Activated CD8-positive, alpha-beta T cell treated with anti-CD3 and anti-CD28 coated beads, Interleukin-2, amount 10 ng/mL, durations not matched to agents 7 days and 5 days (primary cell): Measurements from ENCODE around the gene RAD51B. TPM values are rescaled to one million over a fixed set of nuclear protein-coding genes. Genes with fewer than 3 reads are reported as not detected.

Source experiments
- ATAC-seq: fragments of 150-1000 bp; cut with Tn5 transposase; one replicate; pipeline ENCODE4 v1.10.0; 2021; ENCODE audit warnings: moderate library complexity
- CTCF ChIA-PET: fragments of 350-600 bp; sonication (Branson Sonifier 250); formaldehyde crosslinking; loops from one replicate; lab custom pipeline; 2021; ENCODE audit warnings: antibody characterized with exemption; lab: Charles Lee
- POLR2A ChIA-PET: fragments of 350-600 bp; sonication (Branson Sonifier 250); formaldehyde crosslinking; loops from one replicate; lab custom pipeline; 2021; ENCODE audit warnings: antibody characterized with exemption; lab: Charles Lee
- DNase-seq: peaks from one replicate; pipeline ENCODE4 v3.0.0-alpha.2; 2020
- H3K27ac Mint-ChIP-seq: one replicate; pipeline ENCODE4 v1.8.0; 2021; ENCODE audit warnings: mild to moderate bottlenecking, mixed read lengths
- H3K27me3 Mint-ChIP-seq: one replicate; pipeline ENCODE4 v1.8.0; 2021; ENCODE audit warnings: low read depth, mixed read lengths
- H3K36me3 Mint-ChIP-seq: one replicate; pipeline ENCODE4 v1.8.0; 2021; ENCODE audit warnings: low read depth, mixed read lengths
- H3K4me1 Mint-ChIP-seq: one replicate; pipeline ENCODE4 v1.8.0; 2021; ENCODE audit warnings: low read depth, mixed read lengths
- H3K4me3 Mint-ChIP-seq: one replicate; pipeline ENCODE4 v1.8.0; 2021; ENCODE audit warnings: mild to moderate bottlenecking, mixed read lengths
- H3K9me3 Mint-ChIP-seq: one replicate; pipeline ENCODE4 v1.8.0; 2022; ENCODE audit warnings: mixed read lengths; ENCODE audit not compliant: insufficient read depth
- total RNA-seq, 2 experiments: library from RNA; stranded (reverse); gene quantifications; one replicate each; pipeline ENCODE4 v1.2.3, GENCODE V29; 2021

RAD51B gene
- total RNA-seq, 2 experiments from 2014 or later = 34.1 to 38.8 TPM

DNA sequence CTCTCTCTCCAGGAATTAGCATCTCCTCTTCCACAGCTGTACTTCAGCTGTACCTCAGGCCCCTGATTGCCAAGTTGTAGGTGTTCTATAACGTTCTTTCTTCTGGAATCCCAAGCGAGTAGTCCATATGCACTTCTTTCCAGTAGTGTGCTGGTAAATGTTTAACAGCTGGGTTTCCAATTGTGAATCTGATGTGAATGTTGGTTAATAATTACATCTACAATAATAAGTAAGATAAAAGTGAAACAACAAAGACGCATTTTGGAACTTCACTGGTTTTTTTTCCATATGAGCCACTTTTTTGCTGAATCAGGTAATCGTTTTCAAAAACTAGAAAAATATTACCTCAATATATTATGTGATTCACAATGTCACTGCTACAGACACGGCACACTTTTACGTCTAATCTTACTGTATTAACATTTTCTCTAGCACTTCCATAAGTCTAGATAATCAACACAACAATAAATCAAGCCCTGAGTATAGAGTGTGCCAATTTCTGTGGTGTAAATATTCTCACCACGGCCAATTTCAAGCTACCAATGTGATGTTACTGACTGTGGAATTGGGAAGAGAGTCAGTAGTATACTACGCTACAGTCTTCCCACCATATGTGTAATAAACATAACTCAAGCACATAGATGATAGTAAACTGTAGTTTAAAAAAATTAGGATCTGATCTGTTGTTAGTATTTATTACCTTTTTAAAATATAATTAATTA lies 860.3 kb downstream of the RAD51B start:
- DNase-seq (no peak), ATAC-seq (no peak)
- POLR2A ChIA-PET = interaction anchor here (0.7 kb wide), 1 partner anchor 101 kb away, joined by 3 read pairs; no protein-coding TSS in a partner anchor
- no peaks in the 10 kb centered on the region for H3K27me3 Mint-ChIP-seq
- CTCF ChIA-PET = interaction anchor here (0.6 to 1.0 kb wide), 2 partner anchors 16 to 109 kb away, joined by 3 to 4 read pairs; no protein-coding TSS in a partner anchor
- peaks cover 49% of the 10 kb centered on the region for H3K4me1 Mint-ChIP-seq
- H3K27ac Mint-ChIP-seq = no peak overlapping the region
- no peaks in the 10 kb centered on the region for H3K36me3 Mint-ChIP-seq
- no peaks in the 10 kb centered on the region for H3K9me3 Mint-ChIP-seq
- H3K4me3 Mint-ChIP-seq = no peak overlapping the region

DNA sequence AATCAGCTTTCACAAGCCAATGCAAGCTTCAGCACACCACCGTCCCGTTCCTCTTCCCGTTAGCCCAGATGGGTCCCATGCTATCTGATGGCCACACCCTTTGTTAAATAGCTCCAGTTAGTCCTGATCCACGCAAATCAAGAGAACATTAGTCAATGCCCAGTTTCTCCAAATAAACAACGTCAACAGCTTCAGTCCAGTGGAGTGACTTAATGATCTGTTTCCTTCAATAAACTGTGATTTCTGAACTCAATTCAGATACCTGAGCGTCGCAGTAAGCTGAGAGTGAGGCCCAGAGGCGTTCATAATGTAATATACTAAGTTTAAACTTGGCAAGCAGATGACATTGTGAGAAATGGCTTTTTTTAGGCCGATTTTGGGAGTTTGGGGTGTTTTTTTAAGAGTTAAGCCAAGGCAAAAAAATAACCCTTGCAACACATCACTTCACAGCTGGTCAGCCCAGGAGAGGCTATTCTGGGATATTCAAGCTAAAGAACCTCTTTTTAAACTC lies 861.0 kb downstream of the RAD51B start:
- Mint-ChIP-seq H3K9me3 (no peaks in the 10 kb centered on the region), H3K27me3 (no peaks in the 10 kb centered on the region), H3K4me1 (peaks cover 56% of the 10 kb centered on the region), H3K4me3 (no peak overlapping the region), H3K27ac (no peak overlapping the region), H3K36me3 (no peaks in the 10 kb centered on the region)
- POLR2A ChIA-PET = interaction anchor here (0.7 kb wide), 1 partner anchor 100 kb away, joined by 3 read pairs; no protein-coding TSS in a partner anchor
- ATAC-seq (no peak), DNase-seq (no peak)
- CTCF ChIA-PET = interaction anchor here (0.6 to 1.0 kb wide), 2 partner anchors 17 to 109 kb away, joined by 3 to 4 read pairs; no protein-coding TSS in a partner anchor

DNA sequence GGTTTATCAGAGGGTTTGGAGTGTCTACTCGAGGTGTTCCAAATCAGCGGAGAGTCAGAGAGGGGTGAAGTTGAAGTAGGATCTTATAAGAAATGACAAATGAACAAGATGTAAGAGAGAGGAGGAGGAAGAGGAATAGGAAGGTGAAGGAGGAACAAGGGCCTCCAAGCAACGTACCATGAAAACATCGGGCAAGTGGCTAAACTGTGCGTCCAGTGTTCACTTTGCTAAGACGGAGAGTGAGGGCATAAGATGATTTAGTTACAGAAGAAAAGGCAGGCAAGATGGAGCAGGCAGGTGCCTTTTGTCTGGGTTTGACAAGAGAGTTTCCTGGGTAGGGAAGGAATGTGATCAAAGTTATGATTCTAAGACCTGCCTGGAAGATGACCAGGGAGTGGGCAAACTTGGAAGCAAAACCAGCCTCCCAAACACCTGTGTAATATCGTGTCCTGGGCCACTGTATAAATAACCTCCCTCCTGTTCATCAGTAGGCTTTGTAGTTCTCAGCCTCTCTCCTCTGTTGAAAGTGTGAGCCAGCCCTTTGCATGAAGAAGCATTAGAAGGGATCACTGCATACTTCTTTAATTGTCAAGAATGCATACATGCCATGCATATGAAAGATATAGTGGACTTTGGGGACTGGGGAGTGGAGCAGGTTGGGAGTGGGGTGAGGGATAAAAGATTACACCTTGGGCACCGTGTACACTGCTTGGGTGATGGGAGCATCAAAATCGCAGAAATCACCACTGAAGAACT lies 861.9 kb downstream of the RAD51B start:
- H3K4me3 Mint-ChIP-seq = no peak overlapping the region
- peaks cover 65% of the 10 kb centered on the region for H3K4me1 Mint-ChIP-seq
- ChIA-PET POLR2A (no interaction called here), CTCF (no interaction called here)
- ATAC-seq = no peak
- no peak for DNase-seq
- H3K27me3 Mint-ChIP-seq = no peaks in the 10 kb centered on the region
- no peak overlapping the region for H3K27ac Mint-ChIP-seq
- H3K9me3 Mint-ChIP-seq = no peaks in the 10 kb centered on the region
- H3K36me3 Mint-ChIP-seq = no peaks in the 10 kb centered on the region

DNA sequence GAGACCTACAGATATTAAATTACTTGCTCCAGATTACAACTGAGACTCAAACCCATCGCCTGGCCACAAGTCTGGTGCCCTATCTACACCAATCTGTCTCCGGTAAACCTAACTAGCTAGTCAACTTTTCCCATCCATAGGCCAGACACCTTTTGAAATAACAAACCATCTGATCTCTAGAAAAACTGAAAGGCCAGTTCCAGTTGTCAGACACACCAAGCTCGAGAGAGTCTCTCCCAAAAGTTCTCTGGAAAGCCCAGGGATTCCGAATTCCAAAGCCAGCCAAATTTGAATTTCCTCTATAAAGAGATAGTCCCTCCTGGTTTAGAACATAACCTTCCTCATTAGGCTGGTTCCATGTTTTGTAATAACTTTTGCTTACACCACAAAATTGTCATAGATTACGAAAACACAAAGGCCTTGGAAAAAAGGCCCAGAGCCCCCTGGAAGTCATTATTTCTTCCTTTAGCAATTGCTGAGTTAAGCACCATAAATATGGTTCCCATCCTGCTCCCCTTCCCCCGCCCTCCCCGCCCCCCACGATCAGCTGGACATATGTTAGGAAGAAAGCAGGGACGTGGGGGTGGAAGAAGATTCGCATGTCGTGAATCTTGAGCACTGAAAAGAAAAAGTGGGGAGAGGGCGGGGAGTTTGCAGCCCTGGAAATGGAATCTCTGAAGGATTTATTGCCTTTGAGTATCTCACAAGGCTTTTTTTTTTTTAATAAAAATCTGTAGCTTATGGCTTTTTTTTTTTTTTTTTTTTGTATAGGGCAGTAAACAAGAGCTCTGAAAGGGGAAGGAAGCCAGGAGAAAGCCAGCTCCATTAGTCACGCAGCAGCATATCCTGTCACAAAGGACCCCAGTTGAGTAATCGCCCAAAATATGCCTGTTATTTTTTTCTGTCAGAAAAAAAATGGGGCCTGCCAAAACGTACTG lies 862.9 kb downstream of the RAD51B start:
- Mint-ChIP-seq H3K9me3 (no peaks in the 10 kb centered on the region), H3K36me3 (no peaks in the 10 kb centered on the region), H3K27ac (peak overlapping the region; percentile 83), H3K27me3 (no peaks in the 10 kb centered on the region), H3K4me3 (no peak overlapping the region), H3K4me1 (peaks cover 63% of the 10 kb centered on the region)
- no peak for ATAC-seq
- ChIA-PET CTCF (interaction anchor here (0.7 to 1.8 kb wide), 13 partner anchors 15 to 749 kb away, joined by 3 to 13 read pairs (median 3); no protein-coding TSS in a partner anchor), POLR2A (interaction anchor here (0.6 to 1.1 kb wide), 2 partner anchors 111 to 140 kb away, joined by 3 read pairs; partner anchors contain the start of gene ZFP36L1)
- DNase-seq = peak; percentile 52

DNA sequence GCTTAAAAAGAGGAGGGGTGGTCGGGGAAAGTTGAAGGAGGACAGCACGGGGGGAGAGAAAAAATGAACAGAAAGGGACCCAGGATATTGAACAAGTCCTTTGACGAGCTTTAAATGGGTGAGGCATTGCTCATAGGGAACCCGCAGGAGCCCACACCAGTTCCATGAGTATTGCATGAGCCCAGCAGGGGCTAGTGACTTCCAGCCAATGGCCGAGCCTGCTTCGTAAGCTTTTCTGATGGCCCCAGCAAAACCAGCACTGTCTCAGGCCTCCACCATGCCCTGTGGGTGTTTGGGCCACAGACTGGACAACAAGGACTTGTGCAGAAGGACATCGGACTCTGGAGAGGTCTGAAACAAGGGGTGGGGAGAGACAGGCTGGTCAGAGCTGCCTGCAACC lies 863.7 kb downstream of the RAD51B start:
- no peak overlapping the region for H3K4me3 Mint-ChIP-seq

DNA sequence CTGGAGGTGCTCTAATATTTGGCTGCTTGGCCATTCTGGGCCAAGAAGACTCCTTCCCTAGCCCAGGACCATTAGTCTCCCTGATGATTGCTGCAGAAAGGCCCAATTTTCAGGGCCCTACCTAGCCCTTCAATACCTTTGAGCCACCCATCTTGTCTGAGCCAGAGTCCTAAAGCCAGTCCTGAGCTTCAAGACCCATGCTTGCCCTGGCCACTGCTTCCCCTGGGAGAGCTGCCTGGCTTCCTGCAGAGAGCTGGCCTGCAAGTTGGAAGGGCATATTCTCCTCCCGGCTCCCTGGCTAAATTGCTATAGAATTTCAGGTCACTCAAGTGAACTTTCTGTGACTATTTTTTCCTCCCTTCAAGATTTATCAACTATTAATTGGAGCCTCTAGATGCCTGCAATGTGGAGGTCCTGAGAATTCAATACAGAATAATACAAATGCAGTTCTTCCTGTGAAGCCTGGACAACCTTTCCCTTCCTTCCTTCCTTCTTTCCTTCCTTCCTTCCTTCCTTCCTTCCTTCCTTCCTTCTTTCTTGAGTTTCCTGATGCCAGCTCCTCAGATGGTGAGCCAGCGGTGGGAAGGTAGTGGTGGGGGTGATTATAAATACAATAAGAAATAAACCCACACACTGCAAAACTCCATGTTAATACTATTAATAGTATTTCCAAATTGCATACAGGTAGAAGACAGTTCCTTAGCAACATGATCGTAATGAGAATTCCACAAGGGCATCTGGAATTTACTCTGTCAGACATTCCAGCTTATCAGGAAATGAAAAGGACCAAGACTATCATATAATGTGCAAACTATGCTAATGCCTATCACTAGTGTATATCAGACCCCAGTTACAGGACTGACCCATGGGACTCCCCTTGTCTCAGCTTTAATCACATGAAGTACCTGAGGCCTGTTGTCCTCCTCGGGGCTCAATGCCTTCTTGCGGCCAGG lies 865.2 kb downstream of the RAD51B start:
- Mint-ChIP-seq H3K36me3 (no peaks in the 10 kb centered on the region), H3K4me3 (peak overlapping the region; percentile 17), H3K27me3 (peaks cover 6% of the 10 kb centered on the region), H3K9me3 (no peaks in the 10 kb centered on the region), H3K4me1 (peaks cover 55% of the 10 kb centered on the region), H3K27ac (peak overlapping the region; percentile 88)
- ATAC-seq (no peak), DNase-seq (no peak)
- CTCF ChIA-PET = interaction anchor here (0.7 to 2.2 kb wide), 10 partner anchors 10 to 433 kb away, joined by 3 to 13 read pairs (median 5); no protein-coding TSS in a partner anchor
- POLR2A ChIA-PET = interaction anchor here (0.6 to 2.5 kb wide), 8 partner anchors 10 to 132 kb away, joined by 3 to 26 read pairs (median 6); partner anchors contain the start of gene ZFP36L1

More for the DNA sequence above, 863.7 kb downstream of the RAD51B start:
- ChIA-PET CTCF (interaction anchor here (0.7 to 1.8 kb wide), 12 partner anchors 16 to 750 kb away, joined by 3 to 13 read pairs (median 3); no protein-coding TSS in a partner anchor), POLR2A (interaction anchor here (0.6 to 1.1 kb wide), 2 partner anchors 110 to 139 kb away, joined by 3 read pairs; partner anchors contain the start of gene ZFP36L1)
- ATAC-seq (no peak), DNase-seq (no peak)
- Mint-ChIP-seq H3K27ac (peak overlapping the region; percentile 83), H3K9me3 (no peaks in the 10 kb centered on the region), H3K4me1 (peaks cover 56% of the 10 kb centered on the region), H3K36me3 (no peaks in the 10 kb centered on the region), H3K27me3 (no peaks in the 10 kb centered on the region)

DNA sequence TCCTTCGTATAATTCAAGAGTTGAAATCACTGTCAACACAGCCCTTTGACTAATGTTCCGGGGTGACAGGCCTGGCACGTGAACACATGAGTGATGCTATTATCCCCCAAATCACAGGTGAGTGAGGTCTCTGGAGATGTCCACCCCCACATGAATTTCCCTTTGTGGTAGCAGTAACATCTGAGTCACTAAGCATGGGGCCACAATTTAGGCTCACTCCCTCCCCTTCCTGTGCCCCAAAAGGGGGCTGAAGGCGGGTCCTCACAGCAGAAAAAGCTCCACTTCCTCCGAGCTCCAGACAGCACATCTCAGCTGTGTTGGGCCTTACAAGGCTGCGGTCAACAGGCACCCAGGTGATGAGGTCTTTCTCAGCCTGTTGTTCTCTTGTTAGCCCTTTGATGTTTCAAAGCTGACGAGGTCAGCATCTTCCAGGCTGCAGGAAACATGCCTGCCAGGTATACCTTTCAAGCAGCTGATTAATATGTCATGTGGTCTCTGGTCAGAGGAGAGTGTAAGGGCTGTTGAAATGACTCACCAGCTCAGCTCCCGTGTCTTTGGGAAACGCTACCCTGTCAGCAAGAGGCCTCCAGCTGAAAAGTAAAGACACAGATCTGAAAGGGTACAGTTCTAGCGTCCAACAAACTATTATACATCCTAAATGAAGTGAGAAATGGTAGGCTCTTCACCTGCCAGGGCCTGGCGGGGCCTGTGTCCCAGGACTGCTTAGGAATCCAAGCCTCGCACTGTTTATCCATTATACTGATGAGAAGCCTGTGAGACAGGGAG lies 866.0 kb downstream of the RAD51B start:
- peaks cover 6% of the 10 kb centered on the region for H3K27me3 Mint-ChIP-seq
- POLR2A ChIA-PET = interaction anchor here (1.3 to 2.5 kb wide), 7 partner anchors 9 to 131 kb away, joined by 3 to 26 read pairs (median 8); partner anchors contain the start of gene ZFP36L1
- ATAC-seq = peak; percentile 89
- peak overlapping the region; percentile 22 for H3K4me3 Mint-ChIP-seq
- no peaks in the 10 kb centered on the region for H3K9me3 Mint-ChIP-seq
- no peaks in the 10 kb centered on the region for H3K36me3 Mint-ChIP-seq
- CTCF ChIA-PET = interaction anchor here (0.9 to 2.2 kb wide), 11 partner anchors 9 to 434 kb away, joined by 3 to 13 read pairs (median 5); no protein-coding TSS in a partner anchor
- peak; percentile 88 for DNase-seq
- peak overlapping the region; percentile 88 for H3K27ac Mint-ChIP-seq
- peaks cover 55% of the 10 kb centered on the region for H3K4me1 Mint-ChIP-seq

DNA sequence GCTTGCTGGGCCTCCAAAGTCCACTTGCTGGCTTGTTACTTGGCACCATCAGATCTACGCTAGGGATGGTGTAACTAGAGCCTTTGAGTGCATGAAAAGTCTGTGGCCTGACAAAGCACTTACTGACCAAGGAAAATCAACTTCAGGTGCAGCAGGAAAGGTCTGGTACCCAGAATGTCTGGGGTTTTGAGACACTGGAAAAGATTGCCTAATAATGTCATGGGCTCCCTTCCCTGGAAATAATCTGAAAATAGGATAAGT lies 866.6 kb downstream of the RAD51B start:
- Mint-ChIP-seq H3K36me3 (no peaks in the 10 kb centered on the region), H3K27me3 (peaks cover 6% of the 10 kb centered on the region), H3K9me3 (no peaks in the 10 kb centered on the region), H3K4me1 (peaks cover 55% of the 10 kb centered on the region), H3K4me3 (no peak overlapping the region), H3K27ac (peak overlapping the region; percentile 88)
- DNase-seq (no peak), ATAC-seq (no peak)
- ChIA-PET CTCF (interaction anchor here (0.9 to 2.2 kb wide), 10 partner anchors 9 to 434 kb away, joined by 3 to 13 read pairs (median 6); no protein-coding TSS in a partner anchor), POLR2A (interaction anchor here (1.7 to 2.5 kb wide), 4 partner anchors 94 to 130 kb away, joined by 8 to 26 read pairs (median 11); no protein-coding TSS in a partner anchor)

DNA sequence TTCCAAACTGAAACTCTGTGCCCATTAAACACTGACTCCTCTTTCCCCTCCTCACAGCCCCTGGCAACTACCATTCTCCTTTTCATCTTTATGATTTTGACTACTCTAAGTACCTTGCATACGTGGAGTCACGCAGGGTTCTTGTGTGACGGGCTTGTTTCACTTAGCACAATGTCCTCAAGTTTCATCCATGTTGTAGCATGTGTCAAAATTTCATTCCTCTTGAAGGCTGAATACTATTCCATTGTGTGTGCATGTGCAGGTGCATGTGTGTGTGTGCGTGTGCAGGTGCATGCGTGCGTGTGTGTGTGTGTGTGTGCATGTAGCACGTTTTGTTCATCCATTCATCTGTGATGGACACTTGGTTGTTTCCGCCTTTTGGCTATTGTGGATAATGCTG lies 867.1 kb downstream of the RAD51B start:
- ChIA-PET CTCF (interaction anchor here (1.6 to 1.7 kb wide), 2 partner anchors 103 to 157 kb away, joined by 6 to 13 read pairs; no protein-coding TSS in a partner anchor), POLR2A (no interaction called here)
- H3K4me3 Mint-ChIP-seq = no peak overlapping the region
- peaks cover 50% of the 10 kb centered on the region for H3K4me1 Mint-ChIP-seq
- no peaks in the 10 kb centered on the region for H3K9me3 Mint-ChIP-seq
- no peak for ATAC-seq
- peaks cover 6% of the 10 kb centered on the region for H3K27me3 Mint-ChIP-seq
- H3K36me3 Mint-ChIP-seq = no peaks in the 10 kb centered on the region
- DNase-seq = no peak
- H3K27ac Mint-ChIP-seq = peak overlapping the region; percentile 7
